ENCODE data around the gene LRRFIP1.
"Not testable (repeated sequence)": the region's sequence is repeated elsewhere in the genome, so short reads cannot be mapped to it uniquely, and the experiment has no call there.

LRRFIP1 gene

GRCh38 chr2:237597196-237598145 is 29.9 kb upstream of the LRRFIP1 start:
- DNase-seq = no peak

GRCh38 chr2:237598468-237599208 is 28.7 kb upstream of the LRRFIP1 start:
- no peak for DNase-seq

DNA sequence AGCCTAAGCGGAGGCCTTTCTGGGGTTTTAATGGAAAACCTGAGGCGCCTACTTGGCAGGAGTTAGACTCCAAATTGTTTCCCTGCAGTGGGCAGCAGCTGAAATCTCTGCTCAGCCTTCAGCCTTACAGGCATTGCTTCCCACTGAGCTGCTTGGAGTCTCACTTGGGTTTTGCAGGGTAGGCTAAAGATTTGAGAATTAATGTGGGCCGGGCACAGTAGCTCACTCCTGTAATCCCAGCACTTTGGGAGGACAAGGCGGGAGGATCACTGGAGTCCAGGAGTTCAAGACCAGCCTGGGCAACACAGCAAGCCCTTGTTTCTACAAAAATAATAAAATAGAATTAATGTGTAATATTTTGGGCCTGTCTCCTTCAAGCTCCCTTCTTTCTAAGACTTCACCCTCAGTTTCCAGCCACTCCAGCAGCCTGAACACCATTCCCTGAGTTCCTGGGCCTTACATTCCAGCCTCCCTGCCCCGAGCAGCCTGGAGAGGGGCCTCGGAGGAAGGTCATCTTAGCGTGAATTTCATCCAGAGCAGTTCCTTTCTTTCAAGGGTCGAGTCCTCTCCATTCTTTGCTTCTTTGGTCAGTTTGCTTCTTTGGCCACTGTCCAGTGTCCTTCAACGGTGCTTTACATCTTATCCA is 27.8 kb upstream of the LRRFIP1 start:
- no peak for DNase-seq

DNA sequence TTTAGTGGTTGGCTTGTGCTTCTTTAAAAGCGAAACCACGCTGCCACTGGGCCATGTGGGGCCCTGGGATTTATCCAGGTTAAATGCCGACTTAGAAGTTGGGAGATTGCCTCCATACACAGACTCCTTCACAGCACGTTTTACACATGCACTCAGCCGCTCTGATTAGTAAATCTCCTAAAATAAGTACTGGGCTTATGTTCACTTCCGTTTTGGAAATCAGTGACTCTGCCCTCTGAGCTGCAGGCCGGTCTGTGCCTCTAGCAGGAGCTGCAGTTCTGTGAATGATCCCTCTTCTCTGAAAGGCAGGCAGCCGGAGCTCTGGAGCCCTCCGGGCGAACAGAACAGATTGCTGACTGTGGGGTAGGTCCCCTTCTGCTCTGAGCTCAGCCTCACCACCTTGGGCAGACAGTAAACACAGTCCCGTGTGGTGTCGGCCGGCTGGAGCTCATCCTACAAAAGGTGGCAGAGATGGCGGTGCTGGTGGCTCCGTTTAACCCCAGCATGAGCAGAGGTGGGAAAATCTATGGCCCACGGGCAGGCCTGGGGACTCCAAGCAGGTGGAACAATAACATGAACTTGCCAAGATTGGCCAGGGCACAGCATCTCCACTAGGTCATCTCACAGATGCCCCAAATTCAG is 27.1 kb upstream of the LRRFIP1 start:
- no peak for DNase-seq

DNA sequence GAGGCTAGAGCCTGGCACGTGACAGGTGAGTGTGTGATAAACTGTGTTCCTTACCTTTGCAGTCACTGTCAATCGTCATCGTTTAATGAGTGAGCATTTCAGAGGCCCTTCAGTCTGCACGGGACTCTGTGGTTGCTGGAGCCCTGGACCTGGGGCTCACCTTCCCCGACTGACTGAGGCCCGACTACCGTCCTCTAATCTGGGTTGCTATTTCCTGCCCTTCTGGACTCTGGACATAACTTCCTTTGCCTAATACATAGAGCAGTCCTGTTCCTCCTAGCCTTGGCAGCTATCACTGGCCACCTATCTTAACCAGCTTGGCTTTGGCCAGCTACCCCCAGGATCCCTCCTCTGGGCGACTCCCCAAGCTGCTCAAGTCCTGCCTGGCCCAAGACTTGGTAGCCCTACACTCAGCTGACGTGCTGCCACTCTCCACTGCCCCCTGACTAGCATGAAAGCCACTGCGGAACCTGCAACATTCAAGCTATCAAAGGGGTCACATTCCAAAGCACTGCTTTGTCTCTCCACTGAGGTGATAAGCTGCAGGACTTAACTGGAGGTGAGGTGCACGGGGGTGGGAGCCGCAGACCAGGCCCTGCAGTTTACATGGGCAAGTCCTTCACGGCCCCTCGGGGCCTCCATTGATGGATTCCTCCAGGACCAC is 25.8 kb upstream of the LRRFIP1 start:
- no peak for DNase-seq

DNA sequence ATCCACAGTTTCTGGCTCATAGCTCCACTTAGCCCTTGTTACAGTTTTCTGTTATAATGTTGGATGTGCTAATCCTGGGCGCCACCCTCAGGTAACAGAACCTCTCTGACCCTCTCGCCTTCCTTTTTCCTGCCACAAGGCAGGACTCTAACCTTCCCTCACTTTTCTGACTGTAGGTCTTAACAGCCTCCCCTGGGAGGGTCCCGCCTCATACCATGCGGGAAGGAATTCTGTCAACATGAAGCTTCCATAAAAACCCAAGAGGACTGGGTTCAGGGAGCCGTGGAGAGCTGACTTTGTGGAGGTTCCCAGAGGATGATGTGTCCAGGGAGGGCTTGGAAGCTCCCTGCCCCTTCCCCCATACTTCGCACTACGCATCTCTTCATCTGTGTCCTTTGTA is 25.0 kb upstream of the LRRFIP1 start:
- DNase-seq = no peak

GRCh38 chr2:237603049-237603717 is 24.2 kb upstream of the LRRFIP1 start:
- DNase-seq = no peak

- DNase-seq = peak; percentile 47
Measured at GRCh38 chr2:237603718-237604362, 23.5 kb upstream of the LRRFIP1 start.

DNA sequence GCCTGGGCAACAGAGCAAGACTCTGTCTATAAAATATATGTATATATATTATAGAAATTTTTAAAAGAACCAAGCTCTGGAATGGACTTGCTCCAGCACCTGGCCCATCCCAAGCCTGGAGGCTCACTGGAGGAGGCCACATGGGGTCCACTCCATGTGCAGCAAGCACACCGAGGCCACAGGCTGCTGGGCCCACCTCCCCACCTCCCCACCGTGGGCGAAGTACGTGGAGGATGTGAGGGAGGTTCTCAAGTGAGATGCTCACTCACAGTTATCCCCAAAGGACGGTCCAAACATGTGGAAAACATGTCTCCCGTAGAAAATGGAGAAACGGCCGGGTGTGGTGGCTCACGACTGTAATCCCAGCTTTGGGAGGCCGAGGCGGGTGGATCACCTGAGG is 23.0 kb upstream of the LRRFIP1 start:
- DNase-seq = no peak

DNA sequence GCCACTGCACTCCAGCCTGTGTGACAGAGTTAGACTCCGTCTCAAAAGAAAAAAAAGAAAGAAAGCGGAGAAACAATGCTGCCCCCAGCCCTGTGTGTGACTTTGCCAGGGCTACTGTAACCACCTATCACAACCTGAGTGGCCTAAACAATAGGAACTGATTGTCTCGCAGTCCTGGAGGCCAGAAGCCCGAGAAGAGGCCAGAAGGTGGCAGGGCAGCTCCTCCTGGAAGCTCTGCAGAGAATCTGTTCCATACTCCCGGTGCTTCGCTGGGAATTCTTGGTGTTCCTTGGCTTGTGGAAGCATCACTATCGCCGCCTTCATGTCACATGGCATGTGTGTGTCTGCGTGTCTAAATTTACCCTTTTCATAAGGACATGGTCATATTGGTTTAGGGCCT is 22.4 kb upstream of the LRRFIP1 start:
- DNase-seq = no peak

DNA sequence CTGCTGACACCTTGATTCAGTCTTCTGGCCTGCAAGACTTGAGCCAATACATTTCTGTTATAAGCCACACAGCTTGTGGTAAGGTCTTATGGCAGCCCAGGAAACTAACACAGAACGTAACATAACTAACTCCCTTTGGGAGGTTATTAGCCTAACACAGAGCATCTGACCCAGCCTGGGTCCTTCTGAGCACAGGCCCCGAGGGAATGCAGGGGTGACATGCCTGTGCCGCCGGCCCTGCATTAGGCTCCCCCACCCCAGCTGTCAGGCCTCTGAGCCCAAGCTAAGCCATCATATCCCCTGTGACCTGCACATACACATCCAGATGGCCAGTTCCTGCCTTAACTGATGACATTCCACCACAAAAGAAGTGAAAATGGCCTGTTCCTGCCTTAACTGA is 20.9 kb upstream of the LRRFIP1 start:
- DNase-seq = not testable (repeated sequence)

DNA sequence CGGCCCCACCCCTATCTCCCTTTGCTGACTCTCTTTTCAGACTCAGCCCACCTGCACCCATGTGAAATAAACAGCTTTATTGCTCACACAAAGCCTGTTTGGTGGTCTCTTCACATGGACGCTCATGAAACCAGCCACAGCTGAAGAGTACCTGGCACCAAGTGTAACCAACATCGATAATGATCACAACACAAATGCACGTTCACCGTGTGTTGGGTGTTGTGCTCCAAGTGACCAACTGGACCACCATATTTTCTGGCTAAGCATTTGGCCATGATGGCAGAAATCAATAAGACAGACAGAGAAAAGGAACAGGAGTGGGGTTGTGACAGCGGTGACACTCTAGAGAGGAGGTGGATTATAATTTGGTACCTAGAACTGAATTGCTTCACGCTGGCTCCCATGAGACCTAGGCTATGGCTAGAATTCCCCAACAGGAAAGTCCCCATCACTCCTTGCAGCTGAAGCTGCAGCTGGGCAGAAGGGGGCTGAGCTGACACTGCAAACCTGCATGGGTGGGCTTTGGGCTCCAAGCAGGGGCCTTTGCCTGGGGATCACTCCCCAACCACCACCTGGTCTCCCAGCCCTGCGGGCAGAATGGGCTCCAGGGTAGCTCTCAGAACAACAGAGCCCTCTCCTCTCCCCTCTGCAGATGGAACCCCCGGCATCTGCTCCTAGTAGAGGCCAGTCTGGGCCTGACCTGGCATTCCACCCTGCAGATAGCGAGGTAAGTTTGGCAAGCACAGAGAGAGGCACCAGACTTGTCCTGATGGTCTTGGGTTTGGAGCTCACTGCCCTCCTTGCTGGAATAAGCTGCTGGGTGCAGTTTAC is 14.6 kb upstream of the LRRFIP1 start:
- DNase-seq = no peak

DNA sequence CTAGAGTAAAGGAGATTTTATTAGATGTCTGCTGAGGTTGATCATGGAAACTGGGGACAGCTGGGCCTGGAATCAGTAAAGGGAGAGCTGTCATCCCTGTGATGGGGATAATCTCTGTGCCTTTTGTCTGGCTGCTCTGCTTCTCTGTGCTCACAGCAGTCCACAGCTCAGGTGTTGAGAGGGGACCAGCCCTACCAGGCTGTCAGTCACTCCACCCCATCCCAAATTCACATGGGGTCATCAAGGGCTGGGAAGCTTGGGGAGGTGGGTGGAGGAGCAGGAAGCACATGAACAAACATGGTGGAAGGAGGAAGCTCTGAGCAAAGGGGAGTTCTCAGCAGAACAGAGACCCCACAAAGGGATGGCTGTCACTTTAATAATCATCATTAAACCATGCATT is 13.7 kb upstream of the LRRFIP1 start:
- DNase-seq = no peak

DNA sequence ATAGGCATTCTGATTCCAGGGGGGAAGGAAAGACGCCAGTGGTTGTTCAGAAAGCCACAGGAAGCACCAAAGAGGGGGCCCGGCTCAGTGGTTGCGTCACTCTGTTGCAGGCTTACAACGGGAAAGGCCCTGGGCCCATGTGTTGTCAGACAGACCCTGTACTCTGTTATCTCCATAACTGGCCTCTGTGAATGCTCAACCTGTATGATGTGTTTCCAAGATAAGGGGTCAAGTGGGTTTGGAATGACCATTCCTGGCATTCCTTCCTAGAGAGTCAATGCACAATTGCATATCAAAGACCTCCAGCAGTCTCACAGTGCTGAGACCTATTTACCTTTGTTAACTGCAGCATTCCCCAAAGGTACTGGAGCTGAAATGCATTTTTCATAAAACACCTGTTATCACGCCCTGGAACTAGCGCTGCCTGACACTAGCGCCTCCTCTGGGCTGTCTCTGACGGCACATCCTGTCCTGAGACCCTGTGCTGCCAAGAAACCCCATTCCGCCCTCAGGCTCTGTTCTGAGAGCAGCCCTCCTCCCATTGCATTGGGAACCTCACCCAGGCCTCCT is 13.2 kb upstream of the LRRFIP1 start:
- DNase-seq = no peak

GRCh38 chr2:237615631-237616249 is 11.6 kb upstream of the LRRFIP1 start:
- DNase-seq = no peak

DNA sequence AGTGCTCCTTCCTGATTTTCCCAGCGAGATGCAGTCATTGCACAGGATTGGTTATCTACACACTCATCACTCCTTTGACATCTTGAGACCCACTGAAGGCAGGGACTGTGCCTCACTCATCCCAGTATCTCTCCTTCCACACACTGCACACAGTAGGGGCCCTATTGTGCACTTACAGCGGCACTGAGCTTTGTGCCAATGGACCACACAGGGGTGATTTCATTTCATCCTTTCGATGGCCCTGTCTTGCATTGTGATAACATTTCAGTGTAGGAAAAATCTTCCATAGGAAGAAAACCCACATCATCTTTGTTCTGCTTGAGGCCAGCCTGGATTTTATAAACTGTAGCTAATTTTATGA is 11.0 kb upstream of the LRRFIP1 start:
- no peak for DNase-seq

- DNase-seq = no peak
Measured at GRCh38 chr2:237616734-237617586, 10.4 kb upstream of the LRRFIP1 start.

GRCh38 chr2:237617587-237617982 is 9.8 kb upstream of the LRRFIP1 start:
- no peak for DNase-seq

DNA sequence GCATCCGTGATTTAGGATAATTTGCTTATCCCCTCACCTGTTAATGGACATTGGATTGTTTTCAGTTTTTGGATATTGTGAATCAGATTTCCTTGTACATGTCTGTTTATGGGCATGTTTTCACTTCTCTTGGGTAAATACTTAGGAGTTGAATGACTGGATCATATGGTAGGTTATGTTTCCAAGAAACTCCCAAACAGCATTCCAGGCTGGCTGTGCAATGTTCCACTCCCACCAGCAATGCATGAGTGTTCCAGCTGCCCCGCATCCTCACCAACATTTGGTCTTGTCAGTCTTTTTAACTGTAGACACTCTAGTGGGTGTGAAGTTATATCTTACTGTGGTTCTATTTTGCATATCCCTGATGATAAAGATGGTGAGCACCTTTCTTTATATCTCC is 8.9 kb upstream of the LRRFIP1 start:
- no peak for DNase-seq

All from effector CD4-positive, alpha-beta T cell (primary cell).